Testis (tissue), 2 donors: ENCODE data around the gene KRTDAP.

Source experiments
- CTCF ChIP-seq, 3 experiments: fragments of 450-650 bp in 2 of 3; fragments of 200-600 bp in 1 of 3; sonication (generic) in 1 of 3; IDR thresholded peaks; one replicate each; pipeline ENCODE4 v1.5.1; 2016 to 2019; ENCODE audit warnings: antibody characterized with exemption in 3 of 3, mild to moderate bottlenecking in 2 of 3, moderate library complexity in 1 of 3
- POLR2A ChIP-seq: fragments of 450-650 bp; IDR thresholded peaks from one replicate; pipeline ENCODE4 v1.6.1; 2017; ENCODE audit warnings: antibody characterized with exemption, mild to moderate bottlenecking, moderate library complexity

GRCh38 chr19:35512831-35513627 is 22.8 kb upstream of the KRTDAP start:
- TF ChIP-seq CTCF (IDR thresholded peaks at IDR 0.05): no peak
- no peak for TF ChIP-seq POLR2A
